Upper lobe of left lung (tissue), 4 donors: ENCODE results near the gene TRIM67.

ENCODE experiments used
- CTCF ChIP-seq, 6 experiments: fragments of 450-650 bp in 4 of 6; fragments of 200-600 bp in 2 of 6; sonication (generic) in 2 of 6; IDR thresholded peaks; one replicate each; pipeline ENCODE4 v1.5.1; 2016 to 2019; ENCODE audit warnings: antibody characterized with exemption in 6 of 6
- EP300 ChIP-seq, 4 donors: sonication (generic); formaldehyde crosslinking; IDR thresholded peaks; one replicate each; pipeline ENCODE4 v1.5.1; 2017; ENCODE audit warnings: antibody characterized with exemption in 4 of 4, control low read depth in 2 of 4
- POLR2A ChIP-seq, 4 donors: fragments of 450-650 bp; IDR thresholded peaks; one replicate each; pipeline ENCODE4 v1.5.1; 2016 to 2017; ENCODE audit warnings: antibody characterized with exemption in 4 of 4, mild to moderate bottlenecking in 2 of 4
- POLR2AphosphoS5 ChIP-seq, 2 donors: sonication (generic); formaldehyde crosslinking; IDR thresholded peaks; one replicate each; pipeline ENCODE4 v1.5.1; 2017; ENCODE audit warnings: antibody characterized with exemption in 2 of 2

DNA sequence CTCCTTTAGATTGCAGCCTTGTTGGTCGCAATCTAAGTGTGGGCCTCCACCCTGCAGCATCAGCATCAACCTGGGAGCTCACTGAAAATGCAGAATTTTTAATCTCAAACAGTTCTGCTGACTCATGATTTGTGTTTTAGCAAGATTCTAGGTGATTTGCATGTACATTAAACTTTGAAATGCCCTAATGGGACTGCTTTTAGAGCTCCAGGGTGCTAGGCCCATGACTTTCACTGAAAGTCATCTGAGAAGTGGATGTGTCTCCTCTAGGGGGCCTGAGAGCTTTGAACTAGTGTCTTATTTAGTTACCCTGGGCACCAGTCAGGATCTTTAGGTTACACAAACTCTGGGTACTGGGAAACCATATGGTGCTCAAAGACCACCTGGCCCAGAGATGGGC is 9.0 kb downstream of the TRIM67 start:
- no peak for TF ChIP-seq CTCF (IDR thresholded peaks at IDR 0.05)
- no peak for TF ChIP-seq POLR2A (IDR thresholded peaks at IDR 0.05)
- no peak for TF ChIP-seq POLR2AphosphoS5 (IDR thresholded peaks at IDR 0.05)
- TF ChIP-seq EP300 (IDR thresholded peaks at IDR 0.05) = no peak
